Astrocyte (in vitro differentiated cells and primary cell): ENCODE results near the gene WSCD1. TPM values are rescaled to one million over a fixed set of nuclear protein-coding genes. Genes with fewer than 3 reads are reported as not detected.

Experiments
- DNase-seq: peaks from one replicate; pipeline ENCODE4 v3.0.0-alpha.2; 2010; ENCODE audit warnings: low read depth
- FAIRE-seq: peaks from 2 replicates; lab custom pipeline; 2011; peaks lifted over from hg19 to GRCh38; lab: Jason Lieb, UNC
- H2AFZ ChIP-seq: 2 replicates; pipeline ENCODE4 v1.6.0; 2012; ENCODE audit warnings: low read depth, low read length, inconsistent platforms
- H3K27ac ChIP-seq: 2 replicates; pipeline ENCODE4 v1.5.1; 2011; ENCODE audit warnings: low read depth, low read length, inconsistent platforms
- H3K27me3 ChIP-seq: 2 replicates; pipeline ENCODE4 v1.6.0; 2011; ENCODE audit warnings: low read length, inconsistent platforms; ENCODE audit not compliant: insufficient read depth
- H3K36me3 ChIP-seq: 2 replicates; pipeline ENCODE4 v1.5.1; 2011; ENCODE audit warnings: low read length, inconsistent platforms; ENCODE audit not compliant: insufficient read depth
- H3K4me1 ChIP-seq: 2 replicates; pipeline ENCODE4 v1.5.1; 2011; ENCODE audit warnings: low read length, inconsistent platforms; ENCODE audit not compliant: insufficient read depth
- H3K4me2 ChIP-seq: 2 replicates; pipeline ENCODE4 v1.6.0; 2012; ENCODE audit warnings: low read length, inconsistent platforms
- H3K4me3 ChIP-seq: 2 replicates; pipeline ENCODE4 v1.5.1; 2011; ENCODE audit warnings: low read depth, mild to moderate bottlenecking, low read length, inconsistent platforms; ENCODE audit not compliant: insufficient read depth
- H3K79me2 ChIP-seq: 2 replicates; pipeline ENCODE4 v1.6.0; 2012; ENCODE audit warnings: mild to moderate bottlenecking, low read length, inconsistent platforms; ENCODE audit not compliant: insufficient read depth
- H3K9ac ChIP-seq: 2 replicates; pipeline ENCODE4 v1.6.0; 2012; ENCODE audit warnings: mild to moderate bottlenecking, low read length, inconsistent platforms
- H3K9me3 ChIP-seq: 2 replicates; pipeline ENCODE4 v1.5.1; 2012; ENCODE audit warnings: low read depth, mild to moderate bottlenecking, low read length, inconsistent platforms; ENCODE audit not compliant: insufficient read depth
- H4K20me1 ChIP-seq: 2 replicates; pipeline ENCODE4 v1.6.0; 2012; ENCODE audit warnings: low read length, inconsistent platforms; ENCODE audit not compliant: insufficient read depth
- H3K27ac Mint-ChIP-seq: one replicate; pipeline ENCODE4 v1.8.0; 2021; ENCODE audit warnings: mild to moderate bottlenecking, mixed read lengths; ENCODE audit not compliant: unreplicated experiment
- H3K27me3 Mint-ChIP-seq: one replicate; pipeline ENCODE4 v1.8.0; 2021; ENCODE audit warnings: low read depth, mixed read lengths; ENCODE audit not compliant: unreplicated experiment
- H3K36me3 Mint-ChIP-seq: one replicate; pipeline ENCODE4 v1.8.0; 2021; ENCODE audit warnings: low read depth, mixed read lengths; ENCODE audit not compliant: unreplicated experiment
- H3K4me1 Mint-ChIP-seq: one replicate; pipeline ENCODE4 v1.8.0; 2021; ENCODE audit warnings: low read depth, mixed read lengths; ENCODE audit not compliant: unreplicated experiment
- H3K4me3 Mint-ChIP-seq: one replicate; pipeline ENCODE4 v1.8.0; 2021; ENCODE audit warnings: mild to moderate bottlenecking, moderate library complexity, mixed read lengths; ENCODE audit not compliant: unreplicated experiment
- H3K9me3 Mint-ChIP-seq: one replicate; pipeline ENCODE4 v1.8.0; 2021; ENCODE audit warnings: mild to moderate bottlenecking, mixed read lengths; ENCODE audit not compliant: unreplicated experiment
- EZH2 ChIP-seq: IDR thresholded peaks from 2 replicates; pipeline ENCODE4 v1.6.1; 2012; ENCODE audit warnings: mild to moderate bottlenecking, low read length, inconsistent platforms; ENCODE audit not compliant: insufficient read depth
- total RNA-seq: library from RNA; stranded (reverse); gene quantifications from 2 replicates; pipeline ENCODE4 v1.2.1, GENCODE V29; 2021
- TF ChIP-seq, protein P1 (sequence below): IDR thresholded peaks from 2 replicates; pipeline ENCODE4 v1.5.1; 2011; ENCODE audit warnings: low read depth, mild to moderate bottlenecking, inconsistent platforms, low read length, moderate library complexity; ENCODE audit not compliant: insufficient read depth

Gene WSCD1
- total RNA-seq, 1 donor from 2014 or later: 3.9 TPM

DNA sequence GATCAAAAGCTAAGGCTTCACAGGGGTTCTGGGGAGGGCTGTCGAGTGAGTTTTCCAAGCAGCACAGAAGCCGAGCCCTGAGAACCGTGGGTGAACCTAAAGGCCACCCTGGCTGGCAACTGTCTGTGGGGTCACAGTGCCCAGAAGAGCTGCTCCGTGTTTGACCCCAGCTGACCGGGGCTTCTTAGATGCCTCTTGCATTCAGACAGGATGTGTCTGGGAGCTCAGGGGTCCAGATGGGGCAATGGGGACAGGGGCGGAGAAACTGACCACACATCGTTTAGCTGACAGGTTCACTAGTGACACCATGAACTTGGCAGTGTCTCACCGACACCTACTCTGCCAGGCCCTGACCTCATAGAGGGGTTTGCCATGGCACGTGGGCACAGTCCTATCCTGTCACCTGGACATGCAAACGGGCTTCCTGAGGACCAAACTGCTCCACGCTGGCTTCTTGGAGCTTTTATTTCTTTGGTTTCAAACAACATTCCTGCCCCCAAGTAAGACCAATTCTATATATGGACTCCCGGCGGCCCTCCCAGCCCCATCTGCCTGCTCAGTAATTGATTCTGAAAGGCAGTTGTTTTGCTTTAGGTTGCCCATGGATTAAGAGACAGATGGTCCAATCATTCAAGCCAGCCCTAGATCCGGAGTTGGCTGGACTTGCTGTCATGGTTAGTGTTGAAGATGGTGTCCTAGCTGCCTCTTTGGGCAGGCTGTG lies 22.2 kb downstream of the WSCD1 start:
- Histone ChIP-seq H3K27me3 (no peaks in the 10 kb centered on the region), H3K4me3 (no peak overlapping the region), H3K4me1 (no peaks in the 10 kb centered on the region), H3K4me2 (no peak overlapping the region), H3K79me2 (no peaks in the 10 kb centered on the region), H3K9ac (no peak overlapping the region), H3K9me3 (no peaks in the 10 kb centered on the region), H2AFZ (no peak overlapping the region), H4K20me1 (no peaks in the 10 kb centered on the region), H3K27ac (no peak overlapping the region), H3K36me3 (no peaks in the 10 kb centered on the region)
- peaks cover 41% of the 10 kb centered on the region for H3K27me3 Mint-ChIP-seq
- H3K27ac Mint-ChIP-seq: no peak overlapping the region
- no peaks in the 10 kb centered on the region for H3K9me3 Mint-ChIP-seq
- H3K4me1 Mint-ChIP-seq: no peaks in the 10 kb centered on the region
- DNase-seq (no peak), FAIRE-seq (no peak)
- TF ChIP-seq, protein P1, sequence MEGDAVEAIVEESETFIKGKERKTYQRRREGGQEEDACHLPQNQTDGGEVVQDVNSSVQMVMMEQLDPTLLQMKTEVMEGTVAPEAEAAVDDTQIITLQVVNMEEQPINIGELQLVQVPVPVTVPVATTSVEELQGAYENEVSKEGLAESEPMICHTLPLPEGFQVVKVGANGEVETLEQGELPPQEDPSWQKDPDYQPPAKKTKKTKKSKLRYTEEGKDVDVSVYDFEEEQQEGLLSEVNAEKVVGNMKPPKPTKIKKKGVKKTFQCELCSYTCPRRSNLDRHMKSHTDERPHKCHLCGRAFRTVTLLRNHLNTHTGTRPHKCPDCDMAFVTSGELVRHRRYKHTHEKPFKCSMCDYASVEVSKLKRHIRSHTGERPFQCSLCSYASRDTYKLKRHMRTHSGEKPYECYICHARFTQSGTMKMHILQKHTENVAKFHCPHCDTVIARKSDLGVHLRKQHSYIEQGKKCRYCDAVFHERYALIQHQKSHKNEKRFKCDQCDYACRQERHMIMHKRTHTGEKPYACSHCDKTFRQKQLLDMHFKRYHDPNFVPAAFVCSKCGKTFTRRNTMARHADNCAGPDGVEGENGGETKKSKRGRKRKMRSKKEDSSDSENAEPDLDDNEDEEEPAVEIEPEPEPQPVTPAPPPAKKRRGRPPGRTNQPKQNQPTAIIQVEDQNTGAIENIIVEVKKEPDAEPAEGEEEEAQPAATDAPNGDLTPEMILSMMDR: no peak
- TF ChIP-seq EZH2: no peak
- H3K4me3 Mint-ChIP-seq: no peak overlapping the region
- H3K36me3 Mint-ChIP-seq: peaks cover 2% of the 10 kb centered on the region

DNA sequence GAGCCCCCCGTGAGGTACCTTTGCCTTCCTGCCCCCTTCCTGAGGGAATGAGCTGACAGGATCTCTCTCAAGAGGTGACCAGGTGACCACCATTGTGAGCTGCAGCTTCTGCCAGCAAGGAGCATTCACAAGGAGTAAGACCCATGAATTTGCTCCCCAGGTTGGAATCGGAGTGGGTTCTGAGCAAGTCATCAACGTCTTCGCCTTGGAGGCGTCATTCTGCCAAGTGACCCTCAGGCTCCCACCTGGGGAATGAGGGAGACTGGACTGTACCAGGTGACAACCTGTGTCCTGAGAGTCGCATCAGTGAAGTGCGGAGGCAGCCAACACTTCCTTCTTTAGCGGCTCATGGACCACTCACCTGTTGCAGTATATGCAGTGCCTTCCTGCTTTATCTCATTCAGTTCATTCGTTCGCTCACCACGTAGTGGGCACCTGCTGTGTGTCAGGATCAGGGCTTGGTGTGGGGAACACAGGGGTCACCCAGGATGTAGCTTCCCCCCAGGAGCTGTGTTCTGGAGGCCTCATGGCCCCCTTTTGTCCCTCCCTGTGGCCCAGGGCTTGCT lies 22.8 kb downstream of the WSCD1 start:
- Mint-ChIP-seq H3K27ac (no peak overlapping the region), H3K27me3 (peaks cover 38% of the 10 kb centered on the region), H3K4me3 (no peak overlapping the region), H3K9me3 (no peaks in the 10 kb centered on the region), H3K36me3 (peaks cover 2% of the 10 kb centered on the region), H3K4me1 (no peaks in the 10 kb centered on the region)
- H3K4me3 ChIP-seq: no peak overlapping the region
- DNase-seq (no peak), FAIRE-seq (no peak)
- H3K27ac ChIP-seq: no peak overlapping the region
- no peak overlapping the region for H3K9ac ChIP-seq
- TF ChIP-seq, protein P1: no peak
- TF ChIP-seq EZH2: no peak
- no peaks in the 10 kb centered on the region for H3K27me3 ChIP-seq
- no peak overlapping the region for H2AFZ ChIP-seq
- no peaks in the 10 kb centered on the region for H3K79me2 ChIP-seq
- no peaks in the 10 kb centered on the region for H3K36me3 ChIP-seq
- no peaks in the 10 kb centered on the region for H3K4me1 ChIP-seq
- H3K4me2 ChIP-seq: no peak overlapping the region
- H4K20me1 ChIP-seq: no peaks in the 10 kb centered on the region
- no peaks in the 10 kb centered on the region for H3K9me3 ChIP-seq

DNA sequence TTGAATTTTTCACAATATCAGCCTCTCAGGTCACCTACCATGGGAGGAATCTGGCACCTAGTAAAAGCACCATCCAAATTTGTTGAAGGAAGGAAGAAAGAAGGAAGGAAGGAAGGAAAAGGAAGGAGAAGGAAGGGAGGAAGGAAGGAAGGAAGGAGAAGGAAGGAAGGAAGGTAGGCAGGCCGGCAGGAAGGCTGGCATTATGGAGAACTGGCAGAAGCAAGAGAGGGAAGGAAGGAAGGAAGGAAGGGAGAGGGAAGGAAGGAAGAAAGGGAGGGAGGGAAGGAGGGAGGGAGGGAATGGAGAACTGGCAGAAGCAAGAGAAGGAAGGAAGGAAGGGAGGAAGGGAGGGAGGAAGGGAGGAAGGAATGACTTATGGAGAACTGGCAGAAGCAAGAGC lies 24.3 kb downstream of the WSCD1 start:
- H3K4me1 Mint-ChIP-seq: no peaks in the 10 kb centered on the region
- TF ChIP-seq, protein P1: no peak
- H3K27me3 Mint-ChIP-seq: peaks cover 36% of the 10 kb centered on the region
- Histone ChIP-seq H3K79me2 (no peaks in the 10 kb centered on the region), H3K4me2 (no peak overlapping the region), H3K4me3 (no peak overlapping the region), H3K36me3 (no peaks in the 10 kb centered on the region), H3K9ac (no peak overlapping the region), H3K27ac (no peak overlapping the region), H4K20me1 (no peaks in the 10 kb centered on the region), H3K9me3 (no peaks in the 10 kb centered on the region), H3K4me1 (no peaks in the 10 kb centered on the region), H3K27me3 (no peaks in the 10 kb centered on the region), H2AFZ (no peak overlapping the region)
- H3K9me3 Mint-ChIP-seq: no peaks in the 10 kb centered on the region
- no peak overlapping the region for H3K4me3 Mint-ChIP-seq
- no peak overlapping the region for H3K27ac Mint-ChIP-seq
- peaks cover 2% of the 10 kb centered on the region for H3K36me3 Mint-ChIP-seq
- no peak for DNase-seq
- no peak for FAIRE-seq
